PC-9 (cell line): ENCODE measurements around the gene GAK.

Experiments used
- EZH2 ChIP-seq: fragments of 200-600 bp; sonication (generic); IDR thresholded peaks from 2 replicates; pipeline ENCODE4 v1.8.0; 2017; ENCODE audit warnings: antibody characterized with exemption, low read depth
- TF ChIP-seq, protein P1 (sequence below): fragments of 200-600 bp; sonication (generic); conservative IDR thresholded peaks from 2 replicates; pipeline ENCODE4 v1.6.1; 2017; ENCODE audit warnings: mixed run types, antibody characterized with exemption, mild to moderate bottlenecking, moderate library complexity

- TF ChIP-seq, protein P1, sequence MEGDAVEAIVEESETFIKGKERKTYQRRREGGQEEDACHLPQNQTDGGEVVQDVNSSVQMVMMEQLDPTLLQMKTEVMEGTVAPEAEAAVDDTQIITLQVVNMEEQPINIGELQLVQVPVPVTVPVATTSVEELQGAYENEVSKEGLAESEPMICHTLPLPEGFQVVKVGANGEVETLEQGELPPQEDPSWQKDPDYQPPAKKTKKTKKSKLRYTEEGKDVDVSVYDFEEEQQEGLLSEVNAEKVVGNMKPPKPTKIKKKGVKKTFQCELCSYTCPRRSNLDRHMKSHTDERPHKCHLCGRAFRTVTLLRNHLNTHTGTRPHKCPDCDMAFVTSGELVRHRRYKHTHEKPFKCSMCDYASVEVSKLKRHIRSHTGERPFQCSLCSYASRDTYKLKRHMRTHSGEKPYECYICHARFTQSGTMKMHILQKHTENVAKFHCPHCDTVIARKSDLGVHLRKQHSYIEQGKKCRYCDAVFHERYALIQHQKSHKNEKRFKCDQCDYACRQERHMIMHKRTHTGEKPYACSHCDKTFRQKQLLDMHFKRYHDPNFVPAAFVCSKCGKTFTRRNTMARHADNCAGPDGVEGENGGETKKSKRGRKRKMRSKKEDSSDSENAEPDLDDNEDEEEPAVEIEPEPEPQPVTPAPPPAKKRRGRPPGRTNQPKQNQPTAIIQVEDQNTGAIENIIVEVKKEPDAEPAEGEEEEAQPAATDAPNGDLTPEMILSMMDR: no peak
- no peak for TF ChIP-seq EZH2
Observed at GRCh38 chr4:931194-931959, 739 bp downstream of the GAK start.
